ENCODE results near the gene MN1.

GRCh38 chr22:27726331-27726685 lies 75.2 kb downstream of the MN1 start:
- TF ChIP-seq CTCF (IDR thresholded peaks at IDR 0.05) (no peak), MAX (IDR thresholded peaks at IDR 0.05) (no peak), USF2 (IDR thresholded peaks at IDR 0.05) (no peak), POLR2A (IDR thresholded peaks at IDR 0.05; ENCODE audit: low read length) (no peak), EP300 (IDR thresholded peaks at IDR 0.05) (no peak), HOXB5 (CRISPR knock-in tag; IDR thresholded peaks at IDR 0.05) (no peak), CHD4 (IDR thresholded peaks at IDR 0.05; ENCODE audit: borderline replicate concordance) (no peak), MAFK (IDR thresholded peaks at IDR 0.05; ENCODE audit: partially characterized antibody) (no peak), HOXA7 (CRISPR knock-in tag; IDR thresholded peaks at IDR 0.05) (no peak), EHMT2 (IDR thresholded peaks at IDR 0.05; ENCODE audit: low read depth) (no peak), RCOR1 (IDR thresholded peaks at IDR 0.05; ENCODE audit: low read depth, low read length) (no peak), JUN (IDR thresholded peaks at IDR 0.05) (no peak), RNF2 (IDR thresholded peaks at IDR 0.05; ENCODE audit: borderline replicate concordance, low read depth) (no peak)

All from A549 (cell line).